ENCODE data around the gene COL18A1. TPM values are rescaled to one million over a fixed set of nuclear protein-coding genes. Genes with fewer than 3 reads are reported as not detected.

The COL18A1 gene
- polyA plus RNA-seq, 1 donor (not counting 4 experiments of a cell fraction or from before 2014, with no cell fraction given): 13.0 TPM

GRCh38 chr21:45556302-45556644, 151.3 kb downstream of the COL18A1 start:
- no peaks in the 10 kb centered on the region for H3K79me2 ChIP-seq (ENCODE audit: control insufficient read depth, insufficient read depth, low read length)
- dilution Hi-C loops (cut with MboI; ENCODE audit: extremely low pct_ligation_motif_present, low sequenced_read_pairs): no loop called here
- no peak overlapping the region for H3K4me2 ChIP-seq (ENCODE audit: control insufficient read depth, extremely low read depth, insufficient read depth, low read depth, low read length)
- H3K4me3 ChIP-seq (ENCODE audit: control insufficient read depth in 2 of 3, extremely low read depth in 1 of 3, insufficient read depth in 2 of 3, low read depth in 1 of 3, low read length in 3 of 3): no peak overlapping the region
- H3K9me1 ChIP-seq (ENCODE audit: control insufficient read depth, extremely low read depth, insufficient read depth, low read length): no peaks in the 10 kb centered on the region
- no peaks in the 10 kb centered on the region for H3K4me1 ChIP-seq (ENCODE audit: control insufficient read depth, extremely low read depth, insufficient read depth, low read length)
- H2AFZ ChIP-seq (ENCODE audit: control insufficient read depth, low read length): no peak overlapping the region
- no peaks in the 10 kb centered on the region for H4K20me1 ChIP-seq (ENCODE audit: control insufficient read depth, extremely low read depth, insufficient read depth, low read length)
- no peak overlapping the region for H3K27ac ChIP-seq (ENCODE audit: control insufficient read depth, insufficient read depth, low read length)
- DNase-seq (ENCODE audit: low read depth, low spot score): no peak
- H3K27me3 ChIP-seq (ENCODE audit: control insufficient read depth, extremely low read depth, insufficient read depth, low read length): peaks cover 25% of the 10 kb centered on the region
- TF ChIP-seq EZH2 (IDR thresholded peaks at IDR 0.05; ENCODE audit: low read length) (no peak), CTCF (optimal IDR thresholded peaks at IDR 0.05 in 1 of 3, IDR thresholded peaks at IDR 0.05 in 1 of 3, conservative IDR thresholded peaks at IDR 0.05 in 1 of 3; ENCODE audit: extremely low read depth in 1 of 3, insufficient read depth in 2 of 3, low read length in 3 of 3) (no peak)
- H3K36me3 ChIP-seq (ENCODE audit: control insufficient read depth in 2 of 2, extremely low read depth in 1 of 2, insufficient read depth in 2 of 2, low read length in 2 of 2): no peaks in the 10 kb centered on the region
- FAIRE-seq: no peak
- no peak overlapping the region for H3K9ac ChIP-seq (ENCODE audit: control insufficient read depth, extremely low read depth, insufficient read depth, low read length)
- no peaks in the 10 kb centered on the region for H3K9me3 ChIP-seq (ENCODE audit: control insufficient read depth, low read depth, low read length)

- H3K9me1 ChIP-seq (ENCODE audit: control insufficient read depth, extremely low read depth, insufficient read depth, low read length): no peaks in the 10 kb centered on the region
- FAIRE-seq (no peak), DNase-seq (ENCODE audit: low read depth, low spot score) (no peak)
- no peak overlapping the region for H3K27ac ChIP-seq (ENCODE audit: control insufficient read depth, insufficient read depth, low read length)
- H3K79me2 ChIP-seq (ENCODE audit: control insufficient read depth, insufficient read depth, low read length): no peaks in the 10 kb centered on the region
- H3K4me1 ChIP-seq (ENCODE audit: control insufficient read depth, extremely low read depth, insufficient read depth, low read length): no peaks in the 10 kb centered on the region
- no peak overlapping the region for H3K4me2 ChIP-seq (ENCODE audit: control insufficient read depth, extremely low read depth, insufficient read depth, low read depth, low read length)
- H3K9ac ChIP-seq (ENCODE audit: control insufficient read depth, extremely low read depth, insufficient read depth, low read length): no peak overlapping the region
- no peak overlapping the region for H2AFZ ChIP-seq (ENCODE audit: control insufficient read depth, low read length)
- peaks cover 26% of the 10 kb centered on the region for H3K27me3 ChIP-seq (ENCODE audit: control insufficient read depth, extremely low read depth, insufficient read depth, low read length)
- no peaks in the 10 kb centered on the region for H3K9me3 ChIP-seq (ENCODE audit: control insufficient read depth, low read depth, low read length)
- dilution Hi-C loops (cut with MboI; ENCODE audit: extremely low pct_ligation_motif_present, low sequenced_read_pairs): no loop called here
- no peaks in the 10 kb centered on the region for H4K20me1 ChIP-seq (ENCODE audit: control insufficient read depth, extremely low read depth, insufficient read depth, low read length)
- TF ChIP-seq CTCF (optimal IDR thresholded peaks at IDR 0.05 in 1 of 3, IDR thresholded peaks at IDR 0.05 in 1 of 3, conservative IDR thresholded peaks at IDR 0.05 in 1 of 3; ENCODE audit: extremely low read depth in 1 of 3, insufficient read depth in 2 of 3, low read length in 3 of 3) (no peak), EZH2 (IDR thresholded peaks at IDR 0.05; ENCODE audit: low read length) (no peak)
- H3K4me3 ChIP-seq (ENCODE audit: control insufficient read depth in 2 of 3, extremely low read depth in 1 of 3, insufficient read depth in 2 of 3, low read depth in 1 of 3, low read length in 3 of 3): no peak overlapping the region
- H3K36me3 ChIP-seq (ENCODE audit: control insufficient read depth in 2 of 2, extremely low read depth in 1 of 2, insufficient read depth in 2 of 2, low read length in 2 of 2): no peaks in the 10 kb centered on the region
Measured at GRCh38 chr21:45556645-45557615, 152.0 kb downstream of the COL18A1 start.

Measured in keratinocyte (primary cell).